SK-N-SH (cell line): ENCODE measurements around the gene COL23A1. TPM values are rescaled to one million over a fixed set of nuclear protein-coding genes. Genes with fewer than 3 reads are reported as not detected.

Experiments
- CTCF ChIA-PET: fragments of 300-600, 350-600 bp; formaldehyde crosslinking; extraction: SDS; loops from one replicate; lab custom pipeline; 2021; lab: Yijun Ruan, JAX
- POLR2A ChIA-PET: fragments of 350-600 bp; sonication (Branson Sonifier 250); formaldehyde crosslinking; extraction: SDS; loops from one replicate; lab custom pipeline; 2020; ENCODE audit warnings: antibody characterized with exemption, inconsistent platforms; lab: Yijun Ruan, JAX
- DNase-seq: peaks from one replicate; pipeline ENCODE4 v3.0.0; 2012
- H2AFZ ChIP-seq: fragments of 200-600 bp; sonication (generic); 2 replicates; pipeline ENCODE4 v1.8.1; 2016; ENCODE audit warnings: antibody characterized with exemption, mild to moderate bottlenecking, low read depth
- H3F3A ChIP-seq: fragments of 200-600 bp; sonication (generic); replicated peaks from 2 replicates; pipeline ENCODE3; 2016; ENCODE audit warnings: antibody characterized with exemption, mild to moderate bottlenecking; ENCODE audit not compliant: insufficient read depth
- H3K27ac ChIP-seq, 2 experiments: fragments of 200-500 bp in 1 of 2; fragments of 200-600 bp in 1 of 2; sonication (Bioruptor generic) in 1 of 2; sonication (generic), shearing (Covaris generic) in 1 of 2; 2 replicates each; pipeline versions ENCODE4 v1.5.1 to v1.6.1; 2014 to 2016; ENCODE audit warnings: low read depth in 2 of 2, inconsistent platforms in 1 of 2, low read length in 1 of 2, mild to moderate bottlenecking in 1 of 2, mixed read lengths in 1 of 2
- H3K27me3 ChIP-seq: fragments of 200-600 bp; sonication (generic), shearing (Covaris generic); 2 replicates; pipeline ENCODE4 v1.6.1; 2016; ENCODE audit warnings: mixed run types; ENCODE audit not compliant: insufficient read depth
- H3K36me3 ChIP-seq, 2 experiments: fragments of 200-500 bp in 1 of 2; fragments of 200-600 bp in 1 of 2; sonication (Bioruptor generic) in 1 of 2; sonication (generic) in 1 of 2; replicated peaks in 1 of 2; 2 replicates each; pipeline versions ENCODE3 to v1.5.1; 2014 to 2016; ENCODE audit warnings: low read length in 1 of 2, mild to moderate bottlenecking in 1 of 2; ENCODE audit not compliant: insufficient read depth in 2 of 2, control insufficient read depth in 1 of 2
- H3K4me1 ChIP-seq, 2 experiments: fragments of 200-500 bp in 1 of 2; fragments of 200-600 bp in 1 of 2; sonication (Bioruptor generic) in 1 of 2; sonication (generic), shearing (Covaris generic) in 1 of 2; 2 replicates each; pipeline versions ENCODE4 v1.5.1 to v1.6.1; 2014 to 2016; ENCODE audit warnings: low read depth in 1 of 2, low read length in 1 of 2, mixed run types in 1 of 2; ENCODE audit not compliant: insufficient read depth in 2 of 2, control insufficient read depth in 1 of 2
- H3K4me2 ChIP-seq: fragments of 200-600 bp; sonication (generic), shearing (Covaris generic); 2 replicates; pipeline ENCODE4 v1.6.1; 2017; ENCODE audit warnings: mixed run types
- H3K4me3 ChIP-seq, 2 experiments: fragments of 200-500 bp in 1 of 2; fragments of 200-600 bp in 1 of 2; sonication (Bioruptor generic) in 1 of 2; sonication (generic), shearing (Covaris generic) in 1 of 2; 2 replicates each; pipeline versions ENCODE4 v1.5.1 to v1.8.1; 2014 to 2016; ENCODE audit warnings: low read depth in 2 of 2, inconsistent platforms in 1 of 2, low read length in 1 of 2, mild to moderate bottlenecking in 1 of 2, mixed read lengths in 1 of 2, moderate library complexity in 1 of 2
- H3K79me2 ChIP-seq: fragments of 200-600 bp; sonication (generic); 2 replicates; pipeline ENCODE4 v1.8.1; 2017; ENCODE audit warnings: mild to moderate bottlenecking; ENCODE audit not compliant: insufficient read depth
- H3K9ac ChIP-seq: fragments of 200-600 bp; sonication (generic); 2 replicates; pipeline ENCODE4 v1.6.1; 2017; ENCODE audit warnings: mixed run types
- H3K9me2 ChIP-seq: fragments of 200-600 bp; sonication (generic); 2 replicates; pipeline ENCODE4 v1.6.1; 2017; ENCODE audit warnings: mixed run types
- H3K9me3 ChIP-seq: fragments of 200-600 bp; sonication (generic); 2 replicates; pipeline ENCODE4 v1.6.1; 2017; ENCODE audit warnings: mixed run types, mild to moderate bottlenecking, moderate library complexity
- H4K20me1 ChIP-seq: fragments of 200-600 bp; sonication (generic); 2 replicates; pipeline ENCODE4 v1.6.1; 2017; ENCODE audit warnings: mild to moderate bottlenecking, mixed run types; ENCODE audit not compliant: insufficient read depth
- EZH2phosphoT487 ChIP-seq: fragments of 200-600 bp; sonication (generic); IDR thresholded peaks from 2 replicates; pipeline ENCODE4 v1.6.1; 2017; ENCODE audit warnings: low read depth, mixed run types, mild to moderate bottlenecking, antibody characterized with exemption, moderate library complexity, borderline replicate concordance
- FOXJ3 ChIP-seq: sonication (generic); formaldehyde crosslinking; IDR thresholded peaks from 2 replicates; pipeline ENCODE4 v1.5.1; 2020; ENCODE audit warnings: mild to moderate bottlenecking, missing genetic modification reagents
- GABPA ChIP-seq: IDR thresholded peaks from 2 replicates; pipeline ENCODE4 v1.4.0; 2012; ENCODE audit warnings: low read depth, mild to moderate bottlenecking
- GATA2 ChIP-seq: sonication (generic); formaldehyde crosslinking; IDR thresholded peaks from 2 replicates; pipeline ENCODE4 v1.5.0; 2020; ENCODE audit warnings: mild to moderate bottlenecking, missing genetic modification reagents
- JUND ChIP-seq: IDR thresholded peaks from 2 replicates; pipeline ENCODE4 v1.4.0; 2012
- MAX ChIP-seq: IDR thresholded peaks from 2 replicates; pipeline ENCODE4 v1.4.0; 2012; ENCODE audit warnings: low read depth
- MEF2A ChIP-seq: IDR thresholded peaks from 2 replicates; pipeline ENCODE4 v1.4.0; 2012; ENCODE audit warnings: low read depth, borderline replicate concordance
- NFIC ChIP-seq: IDR thresholded peaks from 2 replicates; pipeline ENCODE4 v1.4.0; 2012; ENCODE audit warnings: borderline replicate concordance
- NRF1 ChIP-seq: IDR thresholded peaks from 2 replicates; pipeline ENCODE4 v1.6.1; 2012; ENCODE audit warnings: low read depth, mild to moderate bottlenecking, low read length
- POLR2AphosphoS5 ChIP-seq: IDR thresholded peaks from 2 replicates; pipeline ENCODE4 v1.6.1; 2012; ENCODE audit warnings: low read depth, low read length
- RAD21 ChIP-seq: IDR thresholded peaks from 2 replicates; pipeline ENCODE4 v1.6.1; 2012; ENCODE audit warnings: mild to moderate bottlenecking, low read length
- REST ChIP-seq: IDR thresholded peaks from 2 replicates; pipeline ENCODE4 v1.6.1; 2012; ENCODE audit warnings: mild to moderate bottlenecking, low read depth, low read length, moderate library complexity
- RXRA ChIP-seq: IDR thresholded peaks from 2 replicates; pipeline ENCODE4 v1.4.0; 2012; ENCODE audit warnings: low read depth, mild to moderate bottlenecking, borderline replicate concordance
- SMC3 ChIP-seq: IDR thresholded peaks from 2 replicates; pipeline ENCODE4 v1.6.1; 2012; ENCODE audit warnings: low read depth, low read length, improper control_type of control experiment
- TAF1 ChIP-seq: IDR thresholded peaks from 2 replicates; pipeline ENCODE4 v1.6.1; 2012; ENCODE audit warnings: low read depth, mild to moderate bottlenecking, low read length, moderate library complexity, borderline replicate concordance
- TCF12 ChIP-seq: IDR thresholded peaks from 2 replicates; pipeline ENCODE4 v1.4.0; 2012
- TEAD4 ChIP-seq: IDR thresholded peaks from 2 replicates; pipeline ENCODE4 v1.4.0; 2012; ENCODE audit warnings: mild to moderate bottlenecking, borderline replicate concordance; ENCODE audit not compliant: insufficient read depth
- USF2 ChIP-seq: fragments of 150-350 bp; IDR thresholded peaks from 2 replicates; pipeline ENCODE4 v1.6.1; 2017; ENCODE audit warnings: antibody characterized with exemption, low read length, low read depth, borderline replicate concordance
- YY1 ChIP-seq: IDR thresholded peaks from 2 replicates; pipeline ENCODE4 v1.4.0; 2012; ENCODE audit warnings: low read depth, mild to moderate bottlenecking
- ZBTB33 ChIP-seq: IDR thresholded peaks from 2 replicates; pipeline ENCODE4 v1.4.0; 2012; ENCODE audit warnings: low read depth, borderline replicate concordance
- WGBS: methylation state at CpG from one replicate; pipeline ENCODE4 v1.1.6; 2017; ENCODE audit warnings: low lambda C conversion rate; 5-methylcytosine and 5-hydroxymethylcytosine counted together
- polyA plus RNA-seq, 3 experiments: library from polyadenylated mRNA; depleted of rRNA; stranded (reverse); fragments of >200 nt; gene quantifications; 2 replicates each; pipeline ENCODE4 v1.2.3, GENCODE V29; 2012

COL23A1 gene
- polyA plus RNA-seq, 1 of the 3 experiments (the other 2 are of a cell fraction) = 0.10 TPM

- Histone ChIP-seq H3K27me3 (no peaks in the 10 kb centered on the region), H3K9me2 (no peaks in the 10 kb centered on the region), H2AFZ (no peak overlapping the region), H3K9ac (no peak overlapping the region), H3K4me2 (no peak overlapping the region), H3K79me2 (no peaks in the 10 kb centered on the region), H4K20me1 (no peaks in the 10 kb centered on the region), H3K4me1 (peaks cover 0 to 31% of the 10 kb centered on the region in 2 experiments; a peak in 1 of 4 replicates), H3K36me3 (no peaks in the 10 kb centered on the region), H3F3A (no peaks in the 10 kb centered on the region), H3K4me3 (no peak overlapping the region), H3K27ac (no peak overlapping the region), H3K9me3 (no peaks in the 10 kb centered on the region)
- no peak for DNase-seq
- 44% methylated on average over 11 of the region's 19 CpGs for WGBS
- ChIA-PET CTCF (interaction anchor here (1.2 kb wide), 1 partner anchor 275 kb away, joined by 4 read pairs; the partner anchor contains the start of gene COL23A1), POLR2A (no interaction called here)
- no peak for TF ChIP-seq TAF1
- no peak for TF ChIP-seq FOXJ3 (CRISPR knock-in tag)
- TF ChIP-seq GATA2 (CRISPR knock-in tag) = no peak
- TF ChIP-seq TCF12 = no peak
Measured at GRCh38 chr5:178314961-178315820, 275.0 kb downstream of the COL23A1 start.

GRCh38 chr5:178314061-178314660 lies 276.0 kb downstream of the COL23A1 start:
- Histone ChIP-seq H3K4me3 (no peak overlapping the region), H3F3A (no peaks in the 10 kb centered on the region), H3K9me3 (no peaks in the 10 kb centered on the region), H3K4me1 (peaks cover 0 to 34% of the 10 kb centered on the region in 2 experiments; a peak in 1 of 4 replicates), H3K4me2 (no peak overlapping the region), H3K9me2 (no peaks in the 10 kb centered on the region), H3K79me2 (no peaks in the 10 kb centered on the region), H3K36me3 (no peaks in the 10 kb centered on the region), H3K27me3 (no peaks in the 10 kb centered on the region), H2AFZ (no peak overlapping the region), H3K9ac (no peak overlapping the region), H4K20me1 (no peaks in the 10 kb centered on the region), H3K27ac (no peak overlapping the region)
- no peak for TF ChIP-seq JUND
- TF ChIP-seq MAX = no peak
- TF ChIP-seq YY1 = no peak
- no peak for TF ChIP-seq ZBTB33
- TF ChIP-seq MEF2A = no peak
- TF ChIP-seq RAD21 = no peak
- TF ChIP-seq TAF1 = no peak
- no peak for TF ChIP-seq TEAD4
- no peak for TF ChIP-seq POLR2AphosphoS5
- no peak for TF ChIP-seq RXRA
- no peak for TF ChIP-seq NRF1
- TF ChIP-seq GABPA = no peak
- TF ChIP-seq NFIC = no peak
- TF ChIP-seq REST = no peak
- no peak for TF ChIP-seq SMC3
- TF ChIP-seq EZH2phosphoT487 = no peak
- TF ChIP-seq USF2 = no peak
- ChIA-PET POLR2A (no interaction called here), CTCF (interaction anchor here (1.2 kb wide), 1 partner anchor 276 kb away, joined by 4 read pairs; the partner anchor contains the start of gene COL23A1)
- no peak for DNase-seq
- WGBS = 56% methylated on average over 5 of the region's 17 CpGs
